ENCODE results near the gene WDR27.
"Not testable (repeated sequence)": the region's sequence is repeated elsewhere in the genome, so short reads cannot be mapped to it uniquely, and the experiment has no call there.

WDR27 gene

GRCh38 chr6:169640351-169640852, 61.4 kb downstream of the WDR27 start:
- no peak for DNase-seq (ENCODE audit: low read depth in 2 of 2)

GRCh38 chr6:169639653-169640278, 62.1 kb downstream of the WDR27 start:
- no peak for DNase-seq (ENCODE audit: low read depth in 2 of 2)

GRCh38 chr6:169638915-169639314, 62.9 kb downstream of the WDR27 start:
- no peak for DNase-seq (ENCODE audit: low read depth in 2 of 2)

- DNase-seq (ENCODE audit: low read depth in 2 of 2), result no peak
These were observed 63.4 kb downstream of the WDR27 start for GRCh38 chr6:169638388-169638787.

- no peak for DNase-seq (ENCODE audit: low read depth in 2 of 2)
These were observed 66.5 kb downstream of the WDR27 start for GRCh38 chr6:169635345-169635744.

GRCh38 chr6:169632841-169633240, 69.0 kb downstream of the WDR27 start:
- no peak for DNase-seq (ENCODE audit: low read depth in 2 of 2)

GRCh38 chr6:169629256-169629655, 72.6 kb downstream of the WDR27 start:
- no peak for DNase-seq (ENCODE audit: low read depth in 2 of 2)

- DNase-seq (ENCODE audit: low read depth in 2 of 2), result no peak
These were observed 73.9 kb downstream of the WDR27 start for GRCh38 chr6:169627736-169628607.

- DNase-seq (ENCODE audit: low read depth in 2 of 2), result no peak
These were observed 75.2 kb downstream of the WDR27 start for GRCh38 chr6:169626649-169627048.

- no peak for DNase-seq (ENCODE audit: low read depth in 2 of 2)
These were observed 75.7 kb downstream of the WDR27 start for GRCh38 chr6:169626169-169626568.

GRCh38 chr6:169625376-169625775, 76.5 kb downstream of the WDR27 start:
- no peak for DNase-seq (ENCODE audit: low read depth in 2 of 2)

- DNase-seq (ENCODE audit: low read depth in 2 of 2), result no peak
These were observed 77.0 kb downstream of the WDR27 start for GRCh38 chr6:169624785-169625184.

- no peak for DNase-seq (ENCODE audit: low read depth in 2 of 2)
These were observed 77.9 kb downstream of the WDR27 start for GRCh38 chr6:169623975-169624374.

GRCh38 chr6:169623343-169623742, 78.5 kb downstream of the WDR27 start:
- DNase-seq (ENCODE audit: low read depth in 2 of 2), result no peak

GRCh38 chr6:169622618-169623017, 79.2 kb downstream of the WDR27 start:
- DNase-seq (ENCODE audit: low read depth in 2 of 2), result no peak

- no peak for DNase-seq (ENCODE audit: low read depth in 2 of 2)
These were observed 80.5 kb downstream of the WDR27 start for GRCh38 chr6:169621311-169621710.

GRCh38 chr6:169620171-169621130, 81.4 kb downstream of the WDR27 start:
- no peak for DNase-seq (ENCODE audit: low read depth in 2 of 2)

- no peak for DNase-seq (ENCODE audit: low read depth in 2 of 2)
These were observed 82.2 kb downstream of the WDR27 start for GRCh38 chr6:169619650-169620049.

- DNase-seq (ENCODE audit: low read depth in 2 of 2), result no peak
These were observed 83.0 kb downstream of the WDR27 start for GRCh38 chr6:169618526-169619490.

- no peak for DNase-seq (ENCODE audit: low read depth in 2 of 2)
These were observed 84.3 kb downstream of the WDR27 start for GRCh38 chr6:169617562-169617961.

GRCh38 chr6:169608609-169609008, 93.2 kb downstream of the WDR27 start:
- DNase-seq (ENCODE audit: low read depth in 2 of 2), result not testable (repeated sequence)

Measured in stimulated activated CD8-positive, alpha-beta memory T cell treated with anti-CD3 and anti-CD28 coated beads, Interleukin-2, amount 100 ng/mL, for 48 hours (primary cell).